A549 (cell line): ENCODE results near the gene UBE2R2. TPM values are rescaled to one million over a fixed set of nuclear protein-coding genes. Genes with fewer than 3 reads are reported as not detected.
"Not testable (repeated sequence)": the region's sequence is repeated elsewhere in the genome, so short reads cannot be mapped to it uniquely, and the experiment has no call there.

Experiments used
- ATAC-seq, 2 experiments: fragments of 200-7000 bp in 1 of 2; fragments of >200 bp in 1 of 2; cut with Nextera tagmentation in 1 of 2; cut with Tn5 transposase in 1 of 2; 3 replicates each; pipeline versions ENCODE4 v1.8.0 to v1.9.1; 2018 to 2020; ENCODE audit warnings: mild to moderate bottlenecking in 1 of 2, moderate library complexity in 1 of 2
- CTCF ChIA-PET: fragments of 300-600 bp; sonication (Branson Sonifier 250); formaldehyde crosslinking; extraction: SDS; loops from one replicate; lab custom pipeline; 2021; ENCODE audit warnings: antibody characterized with exemption, inconsistent platforms; lab: Yijun Ruan, JAX
- POLR2A ChIA-PET: fragments of 350-600 bp; formaldehyde crosslinking; extraction: SDS; loops from one replicate; lab custom pipeline; 2021; ENCODE audit warnings: antibody characterized with exemption, inconsistent platforms; lab: Yijun Ruan, JAX
- DNase-seq, 2 experiments: peaks; one replicate each; pipeline versions ENCODE4 v3.0.0 to v3.0.0-alpha.2; 2011 to 2016; ENCODE audit warnings: low read depth in 1 of 2, low spot score in 1 of 2
- FAIRE-seq: peaks from 2 replicates; lab custom pipeline; 2011; peaks lifted over from hg19 to GRCh38; lab: Jason Lieb, UNC
- H3K27ac ChIP-seq, 2 experiments: fragments of >200 bp; sonication (Bioruptor Twin); formaldehyde crosslinking; 3 replicates each; pipeline ENCODE4 v1.5.1; 2016 to 2017
- H3K4me1 ChIP-seq: fragments of >200 bp; sonication (Bioruptor Twin); formaldehyde crosslinking; 3 replicates; pipeline ENCODE4 v1.6.1; 2016
- H3K4me2 ChIP-seq: fragments of >200 bp; sonication (Bioruptor Twin); formaldehyde crosslinking; 3 replicates; pipeline ENCODE4 v1.6.1; 2016
- H3K4me3 ChIP-seq: fragments of >200 bp; sonication (Bioruptor Twin); formaldehyde crosslinking; 3 replicates; pipeline ENCODE4 v1.5.1; 2016
- H3K9me3 ChIP-seq: fragments of >200 bp; sonication (Bioruptor Twin); formaldehyde crosslinking; 3 replicates; pipeline ENCODE4 v1.6.1; 2016
- BHLHE40 ChIP-seq: IDR thresholded peaks from 2 replicates; pipeline ENCODE4 v1.6.1; 2012; ENCODE audit warnings: low read depth, low read length, inconsistent platforms
- CEBPB ChIP-seq, 2 experiments: fragments of >200 bp in 1 of 2; sonication (Bioruptor Twin) in 1 of 2; formaldehyde crosslinking in 1 of 2; IDR thresholded peaks; 2 replicates each; pipeline ENCODE4 v1.6.1; 2012 to 2016
- CHD2 ChIP-seq: fragments of 150-350 bp; IDR thresholded peaks from 2 replicates; pipeline ENCODE4 v1.6.1; 2014; ENCODE audit warnings: low read length; ENCODE audit not compliant: partially characterized antibody
- EHF ChIP-seq: fragments of 250-450 bp; sonication (Bioruptor Pico); IDR thresholded peaks from 2 replicates; pipeline ENCODE4 v1.5.0; 2020; ENCODE audit warnings: mild to moderate bottlenecking
- EP300 ChIP-seq, 2 experiments: fragments of >200 bp; sonication (Bioruptor Twin); formaldehyde crosslinking; IDR thresholded peaks; 2 replicates in 1 of 2; 3 replicates in 1 of 2; pipeline ENCODE4 v1.6.1; 2016 to 2017
- HOXA7 ChIP-seq: fragments of 250-450 bp; sonication (Bioruptor Pico); IDR thresholded peaks from 2 replicates; pipeline ENCODE4 v1.5.0; 2020; ENCODE audit warnings: mild to moderate bottlenecking, moderate library complexity
- HOXB5 ChIP-seq: fragments of 250-450 bp; sonication (Bioruptor Pico); IDR thresholded peaks from 2 replicates; pipeline ENCODE4 v1.5.0; 2020; ENCODE audit warnings: mild to moderate bottlenecking, moderate library complexity
- MAFK ChIP-seq: fragments of 450-650 bp; IDR thresholded peaks from 2 replicates; pipeline ENCODE4 v1.6.1; 2014; ENCODE audit not compliant: partially characterized antibody
- RAD21 ChIP-seq, 2 experiments: fragments of >200 bp in 1 of 2; sonication (Bioruptor Twin) in 1 of 2; formaldehyde crosslinking in 1 of 2; IDR thresholded peaks in 1 of 2; conservative IDR thresholded peaks in 1 of 2; 2 replicates in 1 of 2; 3 replicates in 1 of 2; pipeline ENCODE4 v1.6.1; 2012 to 2018; ENCODE audit warnings: inconsistent platforms in 1 of 2
- RFX5 ChIP-seq: fragments of 450-650 bp; IDR thresholded peaks from 2 replicates; pipeline ENCODE4 v1.7.1; 2014; ENCODE audit warnings: antibody characterized with exemption, mild to moderate bottlenecking, moderate library complexity
- SMC3 ChIP-seq: fragments of >200 bp; sonication (Bioruptor Twin); formaldehyde crosslinking; IDR thresholded peaks from 3 replicates; pipeline ENCODE4 v1.6.1; 2018; ENCODE audit warnings: inconsistent platforms
- ZC3H11A ChIP-seq: fragments of 450-650 bp; IDR thresholded peaks from 2 replicates; pipeline ENCODE4 v1.6.1; 2014; ENCODE audit warnings: antibody characterized with exemption, mild to moderate bottlenecking
- ZSCAN20 ChIP-seq: fragments of 250-450 bp; sonication (Bioruptor Pico); IDR thresholded peaks from 2 replicates; pipeline ENCODE4 v1.8.0; 2022; ENCODE audit warnings: mild to moderate bottlenecking, moderate library complexity
- WGBS: methylation state at CpG from one replicate; pipeline ENCODE4 v1.1.6; 2017; ENCODE audit errors: missing lambda C conversion rate; 5-methylcytosine and 5-hydroxymethylcytosine counted together
- polyA plus RNA-seq, 4 experiments: library from polyadenylated mRNA; depleted of rRNA in 3 of 4; stranded (reverse); fragments of >200 nt; fragmentation: RNase III in 1 of 4; extraction: RNeasy Plus Mini Kit Qiagen cat#74134 plus additional on column Dnase treatment in 1 of 4; gene quantifications; 2 replicates in 3 of 4; 3 replicates in 1 of 4; pipeline ENCODE4 v1.2.3, GENCODE V29; 2011 to 2017
- TF ChIP-seq, protein P1 (sequence below): fragments of 250-450 bp; sonication (Bioruptor Pico); IDR thresholded peaks from 2 replicates; pipeline ENCODE4 v1.5.0; 2020; ENCODE audit warnings: low read depth, mild to moderate bottlenecking, moderate library complexity

The UBE2R2 gene
- polyA plus RNA-seq, 2 of the 4 experiments (the other 2 are of a cell fraction): 41.2 to 48.1 TPM

DNA sequence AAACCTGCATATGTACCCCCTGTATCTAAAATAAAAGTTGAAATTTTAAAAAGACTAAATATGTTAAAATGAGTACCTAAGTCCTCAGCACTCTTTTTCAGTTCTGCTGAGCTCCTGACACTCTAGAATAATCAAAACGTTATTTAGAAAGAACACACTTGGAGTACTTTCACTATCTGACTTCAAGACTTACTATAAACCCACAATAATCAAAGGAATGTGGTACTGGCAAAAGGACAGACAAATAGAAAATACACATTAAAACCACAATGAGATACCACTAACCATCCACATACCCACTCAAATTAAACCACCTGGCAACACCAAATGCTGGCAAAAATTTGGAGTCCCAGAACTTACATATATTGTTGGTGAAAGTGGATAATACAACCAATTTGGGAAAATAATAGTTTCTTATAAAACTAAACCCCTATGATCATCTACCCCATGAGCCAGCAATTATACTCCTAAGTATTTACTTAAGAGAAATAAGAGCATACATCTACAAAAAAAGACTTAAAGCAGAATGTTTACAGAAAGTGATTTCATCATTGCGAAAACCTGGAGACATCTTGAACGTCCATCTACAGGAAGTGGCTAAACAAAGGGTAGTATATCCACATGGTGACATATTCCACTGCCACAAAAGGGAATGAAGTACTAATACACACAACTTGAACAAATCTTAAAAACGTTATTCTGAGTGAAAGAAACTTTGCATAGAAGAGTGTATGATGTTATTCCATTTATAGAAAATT is 34.4 kb upstream of the UBE2R2 start:
- CTCF ChIA-PET: interaction anchor here (0.6 to 2.6 kb wide), 6 partner anchors 12 to 94 kb away, joined by 3 to 10 read pairs (median 4); no protein-coding TSS in a partner anchor
- ATAC-seq: no peak
- WGBS: 36% methylated on average over 4 of the region's 4 CpGs

DNA sequence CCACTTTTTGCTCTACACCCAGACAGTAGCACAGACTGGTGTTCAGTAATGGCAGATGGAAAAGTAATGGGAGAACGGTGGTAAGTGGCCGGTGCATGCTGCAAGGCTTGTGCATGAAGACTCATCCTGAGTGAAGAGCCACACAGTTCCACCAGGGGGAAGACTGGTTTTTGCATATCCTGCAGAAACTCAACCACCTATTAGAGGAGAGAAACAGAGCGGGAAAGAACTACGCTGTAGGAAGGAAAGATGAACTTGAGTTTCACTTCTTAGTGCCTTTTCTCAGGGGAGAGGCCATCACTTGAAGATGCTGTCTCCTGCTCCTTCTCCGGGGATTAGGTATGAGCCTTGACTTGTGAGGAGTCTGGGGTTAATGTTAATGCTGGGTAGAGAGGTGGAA is 31.0 kb upstream of the UBE2R2 start:
- Histone ChIP-seq H3K9me3 (no peaks in the 10 kb centered on the region), H3K4me3 (no peak overlapping the region), H3K4me1 (peaks cover 21% of the 10 kb centered on the region), H3K27ac (no peak overlapping the region), H3K4me2 (no peak overlapping the region)
- ChIA-PET POLR2A (no interaction called here), CTCF (interaction anchor here (0.8 to 0.9 kb wide), 2 partner anchors 63 to 67 kb away, joined by 3 read pairs; no protein-coding TSS in a partner anchor)
- no peak for FAIRE-seq
- WGBS: 64% methylated on average over 5 of the region's 5 CpGs
- TF ChIP-seq SMC3 (0 out of 3 replicates have a peak, but pooled peaks have one; percentile 10), BHLHE40 (no peak), ZSCAN20 (CRISPR knock-in tag) (no peak), HOXB5 (no peak), RAD21 (conservative IDR thresholded peaks at IDR 0.05 in 1 of 2, IDR thresholded peaks at IDR 0.05 in 1 of 2) (peak in 1 of 2 experiments; percentile 26; a peak in 3 of 5 replicates), MAFK (peak; percentile 63), EP300 (IDR thresholded peaks at IDR 0.05) (no peak)
- TF ChIP-seq, protein P1, sequence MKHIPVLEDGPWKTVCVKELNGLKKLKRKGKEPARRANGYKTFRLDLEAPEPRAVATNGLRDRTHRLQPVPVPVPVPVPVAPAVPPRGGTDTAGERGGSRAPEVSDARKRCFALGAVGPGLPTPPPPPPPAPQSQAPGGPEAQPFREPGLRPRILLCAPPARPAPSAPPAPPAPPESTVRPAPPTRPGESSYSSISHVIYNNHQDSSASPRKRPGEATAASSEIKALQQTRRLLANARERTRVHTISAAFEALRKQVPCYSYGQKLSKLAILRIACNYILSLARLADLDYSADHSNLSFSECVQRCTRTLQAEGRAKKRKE (CRISPR knock-in tag): no peak
- peak in 1 of 2 experiments; percentile 56 for DNase-seq
- ATAC-seq: peak; percentile 83 to 95; a peak in 5 of 6 replicates

More for the DNA sequence above, 34.4 kb upstream of the UBE2R2 start:
- Histone ChIP-seq H3K9me3 (no peaks in the 10 kb centered on the region), H3K4me1 (peaks cover 32% of the 10 kb centered on the region), H3K4me3 (no peak overlapping the region), H3K27ac (peak overlapping the region; percentile 19 to 53; a peak in 3 of 6 replicates), H3K4me2 (peak overlapping the region; percentile 53)
- TF ChIP-seq, protein P1 (CRISPR knock-in tag): no peak
- TF ChIP-seq CEBPB (IDR thresholded peaks at IDR 0.05) (peak; percentile 25 to 72; a peak in 3 of 4 replicates), HOXA7 (CRISPR knock-in tag) (no peak), RFX5 (no peak)
- FAIRE-seq (peak; percentile 68), DNase-seq (peak in 1 of 2 experiments; percentile 37)
- POLR2A ChIA-PET: no interaction called here

DNA sequence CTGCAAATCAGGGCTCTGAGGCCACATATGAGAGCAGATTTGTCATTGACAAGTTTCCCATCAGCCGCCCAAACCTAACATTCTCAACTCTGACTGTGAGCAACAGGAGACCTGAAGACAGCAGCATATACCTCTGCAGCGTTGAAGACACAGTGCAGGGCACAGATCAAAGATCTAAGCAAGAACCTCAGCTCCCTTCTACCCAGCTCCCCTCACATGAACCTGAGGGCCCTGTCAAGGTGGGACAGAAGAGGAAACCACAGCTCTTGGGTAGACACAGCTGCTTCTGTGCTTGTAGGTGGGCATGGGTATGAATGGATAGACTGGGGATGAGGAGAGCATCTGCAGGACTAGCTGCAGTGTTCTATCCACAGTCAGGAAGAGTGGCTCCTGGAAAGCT is 30.3 kb upstream of the UBE2R2 start:
- WGBS: 87% methylated on average over 2 of the region's 2 CpGs
- Histone ChIP-seq H3K9me3 (no peaks in the 10 kb centered on the region), H3K4me1 (peaks cover 27% of the 10 kb centered on the region), H3K4me2 (no peak overlapping the region), H3K27ac (no peak overlapping the region), H3K4me3 (no peak overlapping the region)
- FAIRE-seq (no peak), ATAC-seq (no peak), DNase-seq (no peak)
- ChIA-PET CTCF (interaction anchor here (0.6 to 1.9 kb wide), 7 partner anchors 8 to 109 kb away, joined by 3 to 8 read pairs (median 3); no protein-coding TSS in a partner anchor), POLR2A (no interaction called here)
- no peak for TF ChIP-seq ZC3H11A

DNA sequence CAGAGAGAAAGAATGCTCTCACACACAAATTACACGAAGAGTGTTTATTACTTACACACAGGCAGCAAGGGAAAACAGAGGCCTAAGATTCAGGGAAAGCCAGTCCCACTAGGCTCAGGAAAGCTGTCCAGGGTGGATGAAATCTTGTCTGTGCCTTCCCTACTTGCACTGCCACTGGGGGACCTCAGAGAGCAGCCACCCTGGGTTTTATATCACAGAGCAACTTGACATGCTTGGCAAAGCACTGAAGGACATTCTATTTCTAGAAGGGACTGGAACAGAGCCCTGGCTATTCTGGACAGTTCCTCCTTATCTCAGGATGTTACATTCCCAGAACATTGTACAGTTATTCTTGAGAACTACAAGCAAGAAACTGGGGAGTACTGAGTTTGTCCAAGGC is 29.1 kb upstream of the UBE2R2 start:
- TF ChIP-seq CHD2 (no peak), EHF (no peak)
- FAIRE-seq (no peak), DNase-seq (no peak), ATAC-seq (no peak; a peak in 1 of 6 replicates)
- ChIA-PET CTCF (interaction anchor here (1.0 to 1.9 kb wide), 6 partner anchors 9 to 64 kb away, joined by 3 to 9 read pairs (median 4); no protein-coding TSS in a partner anchor), POLR2A (no interaction called here)
- no peaks in the 10 kb centered on the region for H3K9me3 ChIP-seq
- no peak overlapping the region for H3K4me3 ChIP-seq
- no peak overlapping the region for H3K4me2 ChIP-seq
- H3K4me1 ChIP-seq: peaks cover 18% of the 10 kb centered on the region
- WGBS: 0% methylated on average over 1 of the region's 1 CpG
- no peak overlapping the region for H3K27ac ChIP-seq

DNA sequence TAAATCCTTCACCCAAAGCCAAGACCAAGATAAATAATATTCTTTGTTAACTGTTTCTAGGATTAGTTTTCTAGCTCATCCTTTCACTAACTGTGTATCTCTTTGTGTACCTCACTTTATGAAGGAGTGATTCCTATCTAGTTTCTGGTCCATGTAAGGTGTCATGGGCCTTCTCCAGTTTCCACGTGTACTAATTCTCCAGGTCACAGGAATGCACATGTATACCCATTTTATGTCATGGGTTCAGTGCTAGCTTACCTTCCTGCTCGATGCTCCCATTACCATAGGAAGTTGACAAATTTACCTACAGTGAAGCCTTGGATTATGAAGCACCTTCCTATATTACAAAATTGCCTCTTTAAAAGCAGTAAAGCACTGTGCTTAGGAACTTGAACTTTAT is 27.5 kb upstream of the UBE2R2 start:
- H3K27ac ChIP-seq, DNase-seq, H3K9me3 ChIP-seq, H3K4me3 ChIP-seq, ATAC-seq, H3K4me2 ChIP-seq, POLR2A ChIA-PET: not testable (repeated sequence)
- WGBS: 82% methylated on average over 2 of the region's 2 CpGs
- CTCF ChIA-PET: interaction anchor here (1.3 to 1.9 kb wide), 2 partner anchors 10 to 63 kb away, joined by 3 to 9 read pairs; no protein-coding TSS in a partner anchor
- peak; percentile 49 for FAIRE-seq
- H3K4me1 ChIP-seq: peaks cover 15% of the 10 kb centered on the region
